Germinal center (tissue), 1 donor: Measurements from ENCODE around the gene ATOH7.
A peak's percentile ranks its signal among the peaks of the same experiment; 100 is the strongest.
"Not testable (repeated sequence)": the region's sequence is repeated elsewhere in the genome, so short reads cannot be mapped to it uniquely, and the experiment has no call there.

Experiments
- DNase-seq: peaks from one replicate; pipeline ENCODE4 v3.0.0; 2012; ENCODE audit warnings: mixed read lengths, low spot score

ATOH7 gene

DNA sequence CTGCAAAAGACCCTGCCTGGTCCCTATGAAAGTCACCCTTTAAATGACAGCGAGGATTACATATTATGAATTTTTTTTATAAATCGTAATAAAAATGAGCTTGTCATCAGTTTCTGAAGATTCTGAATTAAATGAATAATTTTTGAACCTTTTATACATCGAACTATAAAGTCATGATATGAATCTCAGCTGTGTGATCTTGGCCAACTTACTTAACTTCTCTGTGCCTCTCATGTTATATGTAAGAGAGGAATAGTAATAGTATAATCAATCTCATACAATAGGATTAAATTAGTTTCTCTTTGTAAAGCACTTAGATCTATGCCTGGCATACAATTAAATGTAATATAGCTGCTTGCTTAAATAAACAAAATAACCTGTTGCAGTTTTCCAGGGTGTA, 5.3 kb upstream of the ATOH7 start:
- no peak for DNase-seq

DNA sequence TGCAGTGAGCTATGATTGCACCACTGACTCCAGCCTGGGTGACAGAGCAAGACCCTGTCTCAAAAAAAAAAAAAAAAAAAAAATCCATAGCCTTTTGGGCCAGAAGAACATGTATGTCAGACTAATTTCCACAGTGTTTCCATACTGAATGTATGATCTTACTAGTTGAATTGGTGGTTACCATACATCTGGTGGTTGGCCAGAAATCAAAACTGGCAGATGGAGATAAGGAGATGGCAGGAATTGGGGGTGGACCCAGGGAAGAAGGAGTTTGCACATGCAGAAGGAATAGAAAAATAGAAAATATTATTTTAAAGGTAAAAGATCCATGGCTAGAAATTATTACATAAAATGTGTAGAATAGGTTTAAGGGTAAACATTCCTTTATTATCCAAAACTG, 3.7 kb upstream of the ATOH7 start:
- no peak for DNase-seq

DNA sequence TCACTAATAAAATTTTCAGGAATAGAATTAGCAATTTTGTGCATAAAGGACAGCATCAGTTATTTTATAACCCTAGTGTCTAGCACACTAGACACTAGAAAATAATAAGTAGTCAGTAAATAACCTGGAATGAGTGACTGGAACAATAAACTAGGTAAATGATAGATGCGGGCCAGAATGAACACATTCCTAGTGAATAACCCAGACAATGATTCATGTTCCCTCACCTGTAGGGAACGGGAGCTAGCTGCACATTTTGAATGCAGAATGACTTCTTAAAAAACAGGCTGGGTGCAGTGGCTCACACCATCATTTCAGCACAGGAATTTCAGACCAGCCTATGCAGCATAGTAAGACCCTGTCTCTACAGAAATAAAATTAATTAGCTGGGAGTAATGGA, 3.2 kb upstream of the ATOH7 start:
- DNase-seq: no peak

DNA sequence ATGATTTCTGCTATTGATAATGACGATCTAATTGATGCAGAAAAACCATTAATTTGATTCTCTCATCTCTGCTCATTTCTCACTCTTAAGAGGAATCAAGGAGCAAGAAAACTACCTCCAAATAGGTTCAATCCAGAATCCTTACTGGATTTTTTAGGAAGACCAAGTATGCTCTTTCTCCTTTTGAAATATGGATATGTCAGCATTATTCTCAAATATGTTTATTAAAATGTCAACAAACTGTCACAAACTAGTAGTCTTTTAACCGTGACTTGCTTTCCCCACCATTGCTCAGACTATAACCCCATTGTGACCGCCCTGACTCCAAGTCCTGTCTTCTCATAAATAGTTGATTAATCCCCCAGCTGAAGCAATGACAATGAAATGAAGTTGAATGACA, 1.1 kb upstream of the ATOH7 start:
- DNase-seq: no peak

DNA sequence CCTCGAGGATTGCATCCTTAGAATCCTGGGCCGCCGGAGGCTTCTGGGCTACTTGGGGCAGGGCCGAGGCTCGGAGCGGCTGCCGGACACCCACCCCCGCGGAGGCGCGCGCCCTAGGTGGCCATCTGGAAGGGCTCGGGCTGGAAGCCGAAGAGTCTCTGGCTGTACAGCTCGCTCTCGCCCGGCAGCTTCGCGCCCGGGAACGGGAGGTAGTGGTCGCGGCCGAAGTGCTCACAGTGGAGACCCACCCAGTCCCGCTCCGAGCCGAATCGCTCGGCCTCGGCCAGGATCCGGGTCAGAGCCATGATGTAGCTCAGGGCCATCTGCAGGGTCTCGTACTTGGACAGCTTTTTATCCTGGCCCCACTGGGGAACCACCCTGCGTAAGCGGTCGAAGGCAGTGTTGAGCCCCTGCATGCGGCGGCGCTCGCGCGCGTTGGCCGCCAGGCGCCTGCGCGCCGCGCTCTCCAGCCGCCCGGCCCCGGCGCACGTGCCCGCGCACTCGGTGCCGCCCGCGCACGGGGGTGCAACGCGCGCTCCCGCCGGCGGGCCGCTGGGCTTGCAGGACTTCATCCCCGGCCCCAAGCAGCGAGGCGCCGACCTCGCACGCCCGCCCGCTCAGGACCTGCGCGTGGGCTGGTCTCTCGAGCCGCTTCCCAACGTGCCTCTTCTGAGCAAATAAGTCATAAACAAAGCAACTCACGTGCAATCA, 652 bp downstream of the ATOH7 start:
- DNase-seq: peak; percentile 90

DNA sequence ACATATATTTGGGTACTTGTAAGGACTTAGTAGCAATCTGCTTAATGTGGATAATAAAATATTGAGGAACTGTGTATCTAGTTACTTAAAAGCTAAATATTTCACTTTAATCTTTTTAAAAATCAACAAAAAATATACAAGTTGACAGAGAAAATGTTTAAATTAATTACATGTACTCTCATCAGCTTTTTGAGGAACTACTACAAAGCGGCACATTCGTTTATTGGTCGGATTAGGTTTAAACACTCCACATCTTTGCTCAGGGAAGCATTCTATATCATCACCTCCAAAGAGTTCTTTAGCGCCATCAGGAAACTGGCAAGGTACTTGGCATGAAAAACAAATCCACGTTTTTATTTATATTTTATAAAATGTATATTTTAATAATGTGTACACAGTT, 1.6 kb downstream of the ATOH7 start:
- DNase-seq: no peak

DNA sequence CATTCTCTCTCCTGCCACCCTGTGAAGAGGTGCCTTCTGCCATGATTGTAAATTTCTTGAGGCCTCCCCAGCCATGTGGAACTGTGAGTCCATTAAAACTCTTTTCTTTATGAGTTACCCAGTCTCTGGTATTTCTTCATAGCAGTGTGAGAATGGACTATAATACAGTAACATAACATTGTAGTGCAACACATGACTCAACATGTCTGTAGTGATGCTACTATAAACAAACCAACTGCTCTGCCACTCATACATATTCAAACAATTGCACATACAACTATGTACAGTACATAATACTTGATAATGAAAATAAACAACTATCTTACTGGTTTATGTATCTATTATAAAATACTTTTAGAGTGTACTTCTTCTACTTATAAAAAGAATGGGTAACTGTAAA, 7.1 kb downstream of the ATOH7 start:
- DNase-seq: no peak

DNA sequence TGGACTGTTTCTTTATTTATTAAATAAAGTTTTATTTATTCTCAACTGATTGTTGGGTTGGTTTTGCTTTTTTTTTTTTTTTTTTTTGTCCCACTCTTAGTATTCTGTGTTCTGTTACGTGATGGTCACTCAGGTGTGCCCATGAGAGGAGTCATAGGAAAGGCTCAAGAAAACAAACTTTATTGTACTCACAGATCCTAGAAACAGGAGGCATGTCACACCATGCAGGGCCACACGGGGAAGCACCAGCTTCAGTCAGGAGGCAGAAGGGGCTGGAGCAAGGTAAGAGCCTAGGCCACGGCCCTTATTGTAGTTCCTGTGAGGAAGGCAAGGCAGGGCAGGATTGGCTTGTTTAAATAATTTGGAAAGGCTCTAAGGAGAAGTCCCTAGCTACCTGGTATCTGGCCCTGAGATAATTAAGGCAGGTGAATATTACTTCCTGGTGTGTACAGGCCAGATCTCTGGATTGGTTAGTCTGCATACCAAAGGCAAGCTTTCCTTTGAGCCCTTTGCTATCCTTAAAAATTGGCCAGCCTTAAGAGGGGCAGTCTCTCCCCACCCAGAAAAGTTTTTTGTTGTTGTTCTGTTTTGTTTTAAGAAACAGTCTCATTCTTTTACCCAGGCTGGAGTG, 8.3 kb downstream of the ATOH7 start:
- no peak for DNase-seq

DNA sequence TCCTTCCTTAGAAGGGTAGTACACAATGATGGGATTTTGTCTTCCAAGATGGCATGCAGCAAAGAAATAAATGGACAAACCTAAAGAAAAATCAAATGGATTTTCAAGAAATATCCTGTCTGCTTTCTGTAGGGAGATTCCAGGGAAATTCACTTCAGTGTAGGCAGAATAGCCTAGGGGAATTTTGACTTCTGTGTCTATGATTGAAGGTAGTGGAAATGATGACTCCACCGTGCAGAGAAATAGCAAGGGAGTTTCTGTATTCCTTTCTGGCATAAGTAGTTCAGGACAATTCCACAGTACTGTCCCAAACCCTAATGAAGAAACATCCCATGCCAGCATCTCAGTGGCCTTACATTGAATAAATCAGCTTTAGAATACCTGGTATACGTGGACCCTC, 9.5 kb downstream of the ATOH7 start:
- no peak for DNase-seq

DNA sequence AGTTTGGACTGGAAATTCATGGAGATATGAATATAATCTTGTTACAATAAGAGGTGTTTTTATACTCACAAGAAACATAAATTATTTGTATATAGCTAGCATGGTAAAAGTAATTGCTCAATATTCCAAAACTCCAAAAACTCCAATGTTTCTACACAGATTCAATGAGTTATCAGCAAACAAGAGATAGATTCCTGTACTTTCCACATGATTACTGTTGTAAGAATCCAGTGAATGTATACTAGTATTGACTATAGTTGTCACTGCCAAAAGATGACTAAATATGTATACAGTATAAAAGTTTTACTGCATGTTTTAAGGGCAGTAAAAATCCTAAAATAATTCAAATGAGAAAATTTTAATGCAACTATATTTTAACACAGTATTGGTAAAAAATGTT, 10.7 kb downstream of the ATOH7 start:
- DNase-seq: no peak

DNA sequence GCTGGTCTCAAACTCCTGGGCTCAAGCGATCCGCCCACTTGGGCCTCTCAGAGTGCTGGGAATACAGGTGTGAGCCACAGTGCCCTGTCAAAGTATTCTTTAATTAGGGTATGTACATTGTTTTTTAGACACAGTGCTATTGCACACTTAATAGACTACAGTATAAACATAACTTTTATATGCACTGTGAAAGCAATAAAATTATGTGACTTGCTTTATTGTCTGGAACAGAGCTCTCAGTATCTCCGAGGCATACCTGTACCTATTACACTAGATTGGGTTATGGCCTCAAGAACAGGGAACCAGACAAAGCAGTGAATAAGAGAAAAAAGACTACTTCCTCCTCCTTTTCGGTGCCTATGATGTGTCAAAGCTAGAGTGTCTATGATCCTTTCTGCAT, 13.1 kb downstream of the ATOH7 start:
- no peak for DNase-seq

DNA sequence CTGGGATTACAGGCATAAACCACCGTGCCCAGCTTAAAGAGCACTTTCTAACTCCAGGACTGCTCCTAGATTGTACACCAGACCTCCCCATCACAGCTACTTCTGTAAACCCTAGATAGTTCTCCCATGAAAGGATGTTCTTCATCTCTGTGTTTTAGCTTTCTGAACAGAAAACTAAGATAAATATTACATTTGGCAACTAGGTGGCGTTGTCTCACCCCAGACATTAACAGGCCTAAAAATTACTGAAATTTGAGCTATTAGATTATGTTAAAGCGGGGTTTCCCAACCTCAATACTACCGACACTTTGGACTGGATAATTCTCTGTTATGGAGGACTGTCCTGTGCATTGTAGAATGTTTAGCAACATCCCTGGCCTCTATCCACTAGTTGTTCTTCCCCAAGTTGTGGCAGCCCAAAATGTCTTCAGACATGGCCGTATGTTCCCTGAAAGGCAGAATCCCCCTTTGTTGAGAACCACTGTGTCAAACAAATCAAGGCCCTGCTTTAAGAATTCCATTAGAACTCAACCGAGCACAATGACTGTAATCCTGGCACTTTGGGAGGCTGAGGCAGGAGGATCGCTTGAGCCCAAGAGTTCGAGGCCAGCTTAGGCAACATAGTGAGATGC, 19.1 kb downstream of the ATOH7 start:
- peak; percentile 33 for DNase-seq

DNA sequence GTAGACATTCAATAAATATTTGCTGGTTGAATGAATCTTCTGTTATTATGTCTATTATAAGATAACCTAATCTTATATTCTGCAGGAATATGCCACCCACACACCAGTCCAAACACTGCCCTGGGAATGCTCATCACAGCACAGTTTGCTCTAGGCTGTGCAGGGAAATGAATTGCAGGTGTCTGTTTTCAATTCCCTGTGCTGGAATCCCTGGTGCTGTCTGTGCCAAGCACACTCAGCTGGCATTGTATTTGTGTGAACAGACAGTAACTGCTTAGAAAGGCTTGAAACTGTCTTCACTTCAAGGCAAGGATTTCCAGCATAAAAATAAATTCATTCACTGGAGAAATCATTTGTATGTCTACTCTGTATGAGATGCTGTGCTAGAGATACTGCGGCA, 20.2 kb downstream of the ATOH7 start:
- no peak for DNase-seq

DNA sequence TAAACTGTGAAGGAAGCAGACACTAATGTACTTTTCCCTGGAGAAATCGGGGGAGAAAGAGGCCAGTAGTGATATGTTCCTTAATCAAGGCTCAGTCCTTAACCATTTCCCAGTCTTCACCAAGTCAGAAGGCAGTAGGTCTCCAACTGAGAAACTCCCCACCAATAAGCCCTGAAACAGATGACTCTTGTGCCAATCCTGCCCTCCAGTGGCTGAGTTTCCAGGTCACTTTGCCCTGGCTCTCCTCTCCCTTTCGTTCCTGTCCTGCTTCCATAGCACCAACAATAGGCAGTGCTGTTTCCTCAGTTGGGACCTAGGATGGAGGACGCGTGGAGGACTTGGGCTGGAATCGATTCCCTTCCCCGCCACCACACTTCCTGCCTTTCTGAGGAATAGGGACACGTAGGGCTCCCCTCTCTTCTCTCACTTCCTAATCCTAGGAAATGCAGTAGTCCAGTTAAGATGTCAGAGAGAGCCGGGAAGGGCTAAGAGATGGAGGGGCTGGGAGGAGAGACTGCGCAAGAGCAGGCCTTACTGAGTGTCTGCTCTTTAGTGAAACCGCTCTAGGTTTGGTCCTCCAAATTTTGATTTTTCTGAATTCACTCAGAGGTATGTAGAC, 23.4 kb downstream of the ATOH7 start:
- DNase-seq: no peak

DNA sequence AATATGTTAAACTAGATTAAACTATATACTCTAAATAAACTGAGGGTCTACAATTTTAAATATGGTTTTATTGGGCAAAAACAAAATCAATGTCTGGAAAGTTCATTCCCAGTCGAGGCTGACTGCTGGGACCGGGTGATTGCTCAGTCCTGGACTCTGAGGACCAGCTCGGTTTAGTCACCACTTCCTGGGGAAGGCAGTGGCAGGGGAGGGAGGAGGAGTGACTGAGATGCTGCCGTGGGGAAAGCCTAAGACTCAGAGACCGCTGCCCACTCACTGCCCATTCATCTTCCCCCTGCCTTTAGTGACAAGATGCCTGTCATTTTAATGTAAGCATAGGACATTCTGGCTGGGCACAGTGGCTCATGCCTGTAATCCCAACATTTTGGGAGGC, 29.0 kb downstream of the ATOH7 start:
- no peak for DNase-seq

DNA sequence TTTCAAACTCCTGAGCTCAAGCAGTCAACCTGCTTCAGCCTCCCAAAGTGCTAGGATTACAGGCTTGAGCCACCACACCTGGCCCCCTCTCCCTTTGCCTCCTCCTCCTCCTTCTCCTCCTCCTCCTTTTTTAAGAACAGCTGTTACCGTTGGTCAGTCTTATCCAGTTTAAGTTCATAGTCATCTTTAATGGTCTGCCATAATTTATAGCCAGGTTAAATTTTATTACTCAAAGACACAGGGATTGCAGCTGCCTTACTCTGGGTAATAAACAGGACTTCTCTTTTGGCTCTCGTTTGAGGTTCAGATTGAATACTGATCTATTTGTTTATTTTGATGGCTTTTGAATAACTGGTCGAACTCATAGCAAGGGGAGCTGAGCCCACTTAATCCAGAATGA, 35.2 kb downstream of the ATOH7 start:
- no peak for DNase-seq

DNA sequence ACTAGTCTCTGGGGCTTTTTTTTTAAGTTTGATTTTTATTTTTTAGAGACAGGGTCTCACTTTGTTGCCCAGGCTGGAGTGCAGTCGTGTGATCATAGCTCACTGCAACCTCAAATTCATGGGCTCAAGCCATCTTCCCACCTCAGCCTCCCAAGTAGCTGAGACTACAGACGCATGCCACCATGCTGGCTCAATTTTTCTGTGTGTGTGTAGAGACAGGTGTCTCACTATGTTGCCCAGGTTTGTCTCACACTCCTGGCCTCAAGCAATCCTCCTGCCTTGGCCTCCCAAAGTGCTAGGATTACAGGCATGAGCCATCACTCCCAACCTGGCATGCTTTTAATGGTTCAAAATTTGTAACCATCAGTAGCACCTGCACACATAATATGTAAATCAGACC, 36.1 kb downstream of the ATOH7 start:
- not testable (repeated sequence) for DNase-seq

DNA sequence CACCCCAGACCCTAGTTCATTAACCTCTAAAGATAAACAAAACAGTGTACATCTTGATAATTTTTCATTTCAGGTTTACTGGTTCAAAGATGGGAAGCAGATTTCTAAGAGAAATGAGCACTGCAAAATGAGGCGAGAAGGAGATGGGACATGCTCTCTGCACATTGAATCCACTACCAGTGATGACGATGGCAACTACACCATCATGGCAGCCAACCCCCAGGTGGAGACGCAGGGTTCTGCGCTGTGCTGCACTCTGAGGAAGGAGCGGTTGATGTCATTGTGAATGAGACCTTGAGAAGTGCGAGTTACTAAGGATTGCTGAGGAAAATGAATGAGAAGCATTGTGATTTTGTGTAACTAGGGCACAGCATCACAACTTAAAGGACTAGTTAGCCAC, 37.6 kb downstream of the ATOH7 start:
- DNase-seq: no peak

DNA sequence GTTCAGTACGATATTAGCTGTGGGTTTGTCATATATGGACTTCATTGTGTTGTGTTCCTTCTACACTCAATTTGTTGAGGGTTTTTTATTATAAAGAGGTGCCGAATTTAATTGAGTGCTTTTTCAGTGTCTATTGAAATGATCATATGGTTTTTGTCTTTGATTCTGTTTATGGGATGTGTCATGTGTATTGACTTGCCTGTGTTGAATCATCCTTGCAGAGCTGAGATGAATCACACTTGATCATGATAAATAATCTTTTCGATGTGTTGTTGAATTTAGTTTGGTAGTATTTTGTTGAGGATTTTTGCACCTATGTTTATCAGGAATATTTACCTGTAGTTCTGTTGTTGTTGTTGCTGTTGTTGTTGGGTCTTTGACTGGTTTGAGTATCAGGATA, 39.8 kb downstream of the ATOH7 start:
- no peak for DNase-seq

DNA sequence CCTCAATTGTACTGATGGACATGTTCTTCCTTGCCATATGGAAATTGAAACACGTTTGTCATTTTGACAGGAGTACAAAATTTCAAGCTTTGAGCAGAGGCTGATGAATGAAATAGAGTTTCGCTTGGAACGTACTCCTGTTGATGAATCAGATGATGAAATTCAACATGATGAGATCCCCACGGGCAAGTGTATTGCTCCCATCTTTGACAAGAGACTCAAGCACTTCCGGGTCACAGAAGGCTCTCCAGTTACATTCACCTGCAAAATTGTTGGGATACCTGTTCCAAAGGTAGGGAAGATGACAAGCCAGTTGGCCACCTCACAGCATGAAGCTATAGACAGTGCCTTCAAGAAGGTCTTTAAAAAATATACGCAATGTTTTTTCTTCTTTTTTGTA, 43.1 kb downstream of the ATOH7 start:
- DNase-seq: no peak

DNA sequence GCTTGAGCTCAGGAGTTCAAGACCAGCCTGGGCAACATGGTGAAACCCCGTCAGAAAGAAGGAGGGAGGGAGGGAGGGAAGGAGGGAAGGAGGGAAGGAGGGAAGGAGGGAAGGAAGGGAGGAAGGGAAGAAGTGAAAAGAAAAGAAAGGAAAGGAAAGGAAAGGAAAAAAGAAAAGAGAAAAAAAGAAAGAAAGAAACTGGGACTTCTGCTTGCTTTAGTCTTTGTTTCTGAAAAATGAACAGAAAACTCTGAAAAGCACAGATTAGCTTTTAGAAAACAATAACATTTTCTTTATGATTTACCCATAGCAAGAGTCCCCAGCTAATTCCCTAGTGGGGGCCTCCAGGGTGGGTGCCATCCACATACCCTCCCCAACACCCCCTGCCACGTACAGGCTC, 46.8 kb downstream of the ATOH7 start:
- no peak for DNase-seq

DNA sequence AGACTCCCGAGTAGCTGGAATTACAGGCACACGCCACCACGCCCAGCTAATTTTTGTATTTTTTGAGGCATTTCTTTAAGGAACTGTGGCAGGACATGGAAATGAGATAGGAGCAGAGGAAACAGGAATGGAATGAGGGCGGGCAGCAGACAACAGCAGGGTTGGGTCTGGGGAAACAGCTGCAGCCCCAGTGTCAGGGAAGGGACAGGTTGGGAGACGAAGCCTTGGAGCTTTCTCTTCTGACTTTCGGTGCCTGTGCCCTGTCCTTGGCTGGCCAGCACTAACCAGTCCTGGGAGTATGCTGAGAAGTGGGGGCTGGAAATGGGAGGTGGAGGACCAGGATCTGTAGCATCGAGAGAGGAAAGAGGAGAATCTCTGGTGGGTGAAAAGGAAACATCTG, 47.4 kb downstream of the ATOH7 start:
- DNase-seq: no peak
